NB4 (cell line): ENCODE data around the gene NR4A2.

Source experiments
- DNase-seq: peaks from one replicate; pipeline ENCODE4 v3.0.0; 2010; ENCODE audit warnings: low read depth
- H3K4me3 ChIP-seq: one replicate; pipeline ENCODE4 v1.5.1; 2011; ENCODE audit warnings: mild to moderate bottlenecking, low read depth, low read length, moderate library complexity
- MYC ChIP-seq: IDR thresholded peaks from 2 replicates; pipeline ENCODE4 v1.6.1; 2011; ENCODE audit warnings: low read depth, low read length
- POLR2A ChIP-seq: IDR thresholded peaks from 2 replicates; pipeline ENCODE4 v1.6.1; 2011; ENCODE audit warnings: mild to moderate bottlenecking; ENCODE audit not compliant: insufficient read length; ENCODE audit errors: extremely low read depth
- TF ChIP-seq, protein P1 (sequence below): IDR thresholded peaks from 2 replicates; pipeline ENCODE4 v1.6.1; 2011; ENCODE audit warnings: low read depth, low read length
- TF ChIP-seq, protein P2 (sequence below): IDR thresholded peaks from one replicate; pipeline ENCODE4 v1.5.1; 2012; ENCODE audit warnings: low read depth, low read length

NR4A2 gene

DNA sequence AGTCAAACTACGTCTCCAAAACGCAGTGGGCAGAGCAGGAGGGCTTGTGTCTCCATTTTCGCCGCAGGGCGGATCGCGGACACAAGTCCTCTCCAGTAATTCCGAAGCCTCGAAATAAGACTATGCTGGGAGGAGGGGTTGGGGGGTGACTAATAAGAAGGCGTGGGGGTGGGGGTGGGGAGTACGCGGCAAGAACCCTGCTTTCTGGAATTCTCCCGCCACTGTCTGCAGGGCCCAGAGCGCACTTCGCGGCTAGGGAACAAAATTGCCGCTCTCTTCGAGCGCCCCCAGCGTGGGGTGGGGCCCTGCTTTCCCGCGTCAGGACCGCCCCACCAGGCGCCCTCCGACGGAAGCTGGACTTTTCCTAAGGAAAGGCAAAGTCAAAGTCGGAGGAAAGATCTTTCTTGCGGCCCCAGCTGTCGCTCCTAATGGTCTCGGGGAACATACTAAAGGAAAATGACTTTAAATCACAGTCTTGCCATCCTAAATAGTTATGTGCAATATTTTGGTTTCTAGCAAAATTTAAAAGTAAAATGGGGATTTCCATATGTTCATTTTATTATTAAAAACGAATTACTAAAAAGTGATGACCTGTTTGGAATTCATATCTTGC is 11.9 kb downstream of the NR4A2 start:
- H3K4me3 ChIP-seq = no peak overlapping the region
- TF ChIP-seq, protein P1, sequence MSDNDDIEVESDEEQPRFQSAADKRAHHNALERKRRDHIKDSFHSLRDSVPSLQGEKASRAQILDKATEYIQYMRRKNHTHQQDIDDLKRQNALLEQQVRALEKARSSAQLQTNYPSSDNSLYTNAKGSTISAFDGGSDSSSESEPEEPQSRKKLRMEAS = no peak
- TF ChIP-seq, protein P2, sequence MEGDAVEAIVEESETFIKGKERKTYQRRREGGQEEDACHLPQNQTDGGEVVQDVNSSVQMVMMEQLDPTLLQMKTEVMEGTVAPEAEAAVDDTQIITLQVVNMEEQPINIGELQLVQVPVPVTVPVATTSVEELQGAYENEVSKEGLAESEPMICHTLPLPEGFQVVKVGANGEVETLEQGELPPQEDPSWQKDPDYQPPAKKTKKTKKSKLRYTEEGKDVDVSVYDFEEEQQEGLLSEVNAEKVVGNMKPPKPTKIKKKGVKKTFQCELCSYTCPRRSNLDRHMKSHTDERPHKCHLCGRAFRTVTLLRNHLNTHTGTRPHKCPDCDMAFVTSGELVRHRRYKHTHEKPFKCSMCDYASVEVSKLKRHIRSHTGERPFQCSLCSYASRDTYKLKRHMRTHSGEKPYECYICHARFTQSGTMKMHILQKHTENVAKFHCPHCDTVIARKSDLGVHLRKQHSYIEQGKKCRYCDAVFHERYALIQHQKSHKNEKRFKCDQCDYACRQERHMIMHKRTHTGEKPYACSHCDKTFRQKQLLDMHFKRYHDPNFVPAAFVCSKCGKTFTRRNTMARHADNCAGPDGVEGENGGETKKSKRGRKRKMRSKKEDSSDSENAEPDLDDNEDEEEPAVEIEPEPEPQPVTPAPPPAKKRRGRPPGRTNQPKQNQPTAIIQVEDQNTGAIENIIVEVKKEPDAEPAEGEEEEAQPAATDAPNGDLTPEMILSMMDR = no peak
- no peak for TF ChIP-seq POLR2A
- no peak for TF ChIP-seq MYC
- DNase-seq = no peak

DNA sequence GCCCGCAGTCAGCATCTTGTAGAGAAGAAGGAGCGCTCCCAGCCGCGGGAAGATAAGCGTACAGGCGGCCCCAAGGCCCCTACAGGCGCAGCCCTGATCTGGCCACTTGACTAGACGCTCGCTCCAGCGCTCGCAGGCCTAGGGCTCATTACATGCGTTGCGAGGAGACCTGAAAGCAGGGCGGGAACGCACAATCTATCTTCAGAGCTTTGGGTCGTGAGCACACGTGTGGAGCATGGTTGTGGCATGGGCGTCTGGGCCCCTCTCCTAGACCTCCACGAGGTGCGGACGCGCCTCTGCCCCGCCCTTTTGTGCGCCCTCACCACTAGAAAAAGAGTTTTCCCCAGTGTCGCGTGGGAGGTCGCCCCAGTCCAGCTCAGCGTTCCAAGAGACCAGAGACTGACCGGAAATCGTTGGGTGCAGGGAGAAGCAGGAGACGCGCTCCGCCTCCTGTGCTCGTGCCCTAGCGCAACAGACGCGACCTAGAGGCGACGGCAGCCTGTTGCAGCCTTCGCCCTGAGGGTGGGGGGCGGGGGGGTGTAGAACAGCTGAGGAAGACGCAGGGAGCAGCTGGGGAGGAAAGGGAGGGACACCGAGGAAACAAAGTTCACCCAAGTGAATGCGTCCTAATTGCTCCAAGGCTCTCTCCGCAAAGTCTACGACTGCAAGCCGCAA is 12.6 kb downstream of the NR4A2 start:
- H3K4me3 ChIP-seq = no peak overlapping the region
- TF ChIP-seq MYC = no peak
- TF ChIP-seq, protein P1 = no peak
- TF ChIP-seq, protein P2 = no peak
- TF ChIP-seq POLR2A = no peak
- DNase-seq = no peak

DNA sequence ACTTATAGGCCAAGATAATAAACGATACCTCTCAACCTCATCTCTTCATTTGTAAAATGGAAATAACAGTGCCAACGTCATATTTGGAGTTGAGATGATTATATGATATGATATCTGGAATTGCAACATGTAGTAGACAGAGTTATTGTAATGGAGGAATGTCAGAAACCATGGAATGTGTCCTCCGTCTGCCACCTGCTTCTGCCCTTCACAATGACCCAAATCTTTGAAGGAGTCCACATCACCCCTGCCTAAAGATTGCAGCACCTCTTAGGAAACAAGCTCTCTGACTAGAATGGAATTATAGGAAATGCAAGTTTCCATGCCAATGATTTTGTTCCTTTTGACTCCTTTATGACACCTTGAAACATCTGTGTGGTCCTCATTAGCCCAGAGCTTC is 14.9 kb downstream of the NR4A2 start:
- TF ChIP-seq, protein P2 = no peak
- TF ChIP-seq, protein P1 = no peak
- no peak for TF ChIP-seq POLR2A
- no peak for TF ChIP-seq MYC
- no peak overlapping the region for H3K4me3 ChIP-seq
- DNase-seq = no peak

DNA sequence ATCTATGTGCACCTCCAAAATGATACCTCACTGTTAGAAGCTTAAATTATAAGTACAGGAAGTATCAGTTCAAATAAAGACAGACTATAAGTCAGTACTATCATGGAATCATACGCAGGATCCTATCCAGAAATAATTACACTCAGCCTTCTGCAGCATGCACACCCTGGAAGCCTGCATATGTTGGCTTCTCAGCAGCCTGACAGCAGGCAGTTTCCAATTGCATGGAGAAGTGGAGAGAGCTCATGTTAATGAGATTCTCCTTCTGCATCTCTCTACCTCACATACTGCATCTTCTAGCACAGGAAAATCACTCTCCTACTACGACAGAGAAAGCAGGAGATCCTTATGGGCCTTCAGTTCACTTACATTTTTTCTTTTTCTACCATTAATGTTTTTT is 20.5 kb downstream of the NR4A2 start:
- TF ChIP-seq MYC (no peak), POLR2A (no peak)
- TF ChIP-seq, protein P1 = no peak
- TF ChIP-seq, protein P2 = no peak
- DNase-seq = no peak
- no peak overlapping the region for H3K4me3 ChIP-seq

DNA sequence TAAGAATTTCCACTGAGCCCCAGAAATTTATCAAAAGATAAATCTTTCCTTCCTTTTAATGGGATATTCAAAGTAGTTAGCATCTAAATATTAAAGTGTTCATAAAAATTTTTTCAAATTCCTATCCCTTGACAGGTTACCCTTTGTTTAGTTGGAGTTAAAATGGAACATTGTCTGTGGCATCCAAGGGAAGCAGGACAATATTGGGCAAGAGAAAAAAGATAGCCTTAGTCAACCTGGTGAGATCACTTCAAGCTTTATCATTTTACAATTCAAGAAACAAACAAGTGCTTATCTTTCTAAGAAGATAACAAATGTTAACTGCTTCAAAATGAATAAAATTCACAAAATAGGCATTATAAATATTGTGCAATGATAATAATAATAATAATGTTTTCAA is 21.7 kb downstream of the NR4A2 start:
- TF ChIP-seq MYC (no peak), POLR2A (no peak)
- TF ChIP-seq, protein P1 = no peak
- TF ChIP-seq, protein P2 = no peak

More for the DNA sequence above, 21.7 kb downstream of the NR4A2 start:
- H3K4me3 ChIP-seq = no peak overlapping the region
- DNase-seq = no peak
